ENCODE measurements around the gene SEPHS2. TPM values are rescaled to one million over a fixed set of nuclear protein-coding genes. Genes with fewer than 3 reads are reported as not detected.

The SEPHS2 gene
- total RNA-seq, 2 donors from 2014 or later: 33.7 to 58.9 TPM

- Histone ChIP-seq H3K36me3 (no peaks in the 10 kb centered on the region), H3K4me1 (replicated peaks) (no peaks in the 10 kb centered on the region), H3K9me3 (no peaks in the 10 kb centered on the region), H3K27ac (no peak overlapping the region), H3K27me3 (replicated peaks; ENCODE audit: insufficient read depth) (no peaks in the 10 kb centered on the region), H3K4me3 (no peak overlapping the region)
- no peak for DNase-seq (ENCODE audit: low spot score)
- intact Hi-C loops (cut with DNase I): no loop called here
- 85% methylated on average over 6 of the region's 6 CpGs for WGBS
- TF ChIP-seq POLR2A (IDR thresholded peaks at IDR 0.05) (no peak), CTCF (IDR thresholded peaks at IDR 0.05) (no peak), POLR2AphosphoS5 (IDR thresholded peaks at IDR 0.05) (no peak)
Measured at GRCh38 chr16:30439720-30440348, 5.8 kb downstream of the SEPHS2 start.

- no peak for TF ChIP-seq POLR2AphosphoS5 (IDR thresholded peaks at IDR 0.05)
- TF ChIP-seq CTCF (IDR thresholded peaks at IDR 0.05): no peak
- no peak for TF ChIP-seq POLR2A (IDR thresholded peaks at IDR 0.05)
- WGBS: 88% methylated on average over 5 of the region's 5 CpGs
- no peak for DNase-seq (ENCODE audit: low spot score)
- Histone ChIP-seq H3K27me3 (replicated peaks; ENCODE audit: insufficient read depth) (no peaks in the 10 kb centered on the region), H3K36me3 (no peaks in the 10 kb centered on the region), H3K4me3 (no peak overlapping the region), H3K27ac (no peak overlapping the region), H3K9me3 (no peaks in the 10 kb centered on the region), H3K4me1 (replicated peaks) (no peaks in the 10 kb centered on the region)
- intact Hi-C loops (cut with DNase I): no loop called here
Measured at GRCh38 chr16:30438835-30439234, 6.8 kb downstream of the SEPHS2 start.

GRCh38 chr16:30437511-30438046 is 8.1 kb downstream of the SEPHS2 start:
- 37% methylated on average over 3 of the region's 3 CpGs for WGBS
- peak overlapping the region; percentile 32 to 57 for H3K27ac ChIP-seq
- TF ChIP-seq POLR2A (IDR thresholded peaks at IDR 0.05): no peak
- peak; percentile 89 for TF ChIP-seq POLR2AphosphoS5 (IDR thresholded peaks at IDR 0.05)
- H3K36me3 ChIP-seq: no peaks in the 10 kb centered on the region
- no peaks in the 10 kb centered on the region for H3K4me1 ChIP-seq (replicated peaks)
- no peaks in the 10 kb centered on the region for H3K27me3 ChIP-seq (replicated peaks; ENCODE audit: insufficient read depth)
- peak; percentile 83 for DNase-seq (ENCODE audit: low spot score)
- no peaks in the 10 kb centered on the region for H3K9me3 ChIP-seq
- H3K4me3 ChIP-seq: no peak overlapping the region
- intact Hi-C loops (cut with DNase I): no loop called here

- Histone ChIP-seq H3K4me3 (no peak overlapping the region), H3K27me3 (replicated peaks; ENCODE audit: insufficient read depth) (no peaks in the 10 kb centered on the region), H3K9me3 (no peaks in the 10 kb centered on the region), H3K36me3 (no peaks in the 10 kb centered on the region), H3K27ac (no peak overlapping the region), H3K4me1 (replicated peaks) (no peaks in the 10 kb centered on the region)
- TF ChIP-seq POLR2AphosphoS5 (IDR thresholded peaks at IDR 0.05) (no peak), CTCF (IDR thresholded peaks at IDR 0.05) (no peak), POLR2A (IDR thresholded peaks at IDR 0.05) (no peak)
- WGBS: 62% methylated on average over 4 of the region's 4 CpGs
- DNase-seq (ENCODE audit: low spot score): no peak
- intact Hi-C loops (cut with DNase I): loop anchor here (5.0 kb wide), 2 partner anchors 92 to 197 kb away; partner anchors contain the start of gene ZNF768
Measured at GRCh38 chr16:30434852-30435251, 10.8 kb downstream of the SEPHS2 start.

GRCh38 chr16:30430428-30430970 is 15.2 kb downstream of the SEPHS2 start:
- no peaks in the 10 kb centered on the region for H3K27me3 ChIP-seq (replicated peaks; ENCODE audit: insufficient read depth)
- H3K9me3 ChIP-seq: no peaks in the 10 kb centered on the region
- H3K4me1 ChIP-seq (replicated peaks): peaks cover 4% of the 10 kb centered on the region
- TF ChIP-seq POLR2A (IDR thresholded peaks at IDR 0.05) (no peak), POLR2AphosphoS5 (IDR thresholded peaks at IDR 0.05) (no peak), CTCF (IDR thresholded peaks at IDR 0.05) (no peak)
- WGBS: 48% methylated on average over 19 of the region's 19 CpGs
- DNase-seq (ENCODE audit: low spot score): no peak
- intact Hi-C loops (cut with DNase I): loop anchor here (5.0 kb wide), 2 partner anchors 97 to 202 kb away; partner anchors contain the start of gene ZNF768
- no peaks in the 10 kb centered on the region for H3K36me3 ChIP-seq
- H3K4me3 ChIP-seq: peak overlapping the region in 1 of 2 donors; percentile 61
- H3K27ac ChIP-seq: peak overlapping the region; percentile 55 to 58
